Panc1 (cell line): ENCODE results near the gene GREB1. TPM values are rescaled to one million over a fixed set of nuclear protein-coding genes. Genes with fewer than 3 reads are reported as not detected.

Source experiments
- ATAC-seq: fragments of 200-7000 bp; cut with Tn5 transposase; 2 replicates; pipeline ENCODE4 v1.9.1; 2020; ENCODE audit warnings: mild to moderate bottlenecking, moderate library complexity
- BruUV-seq: library from RNA; stranded (reverse); fragments of 400-500 nt; replicated peaks from 2 replicates; lab custom pipeline; 2021; lab: Mats Ljungman, UMichigan
- CTCF ChIA-PET: fragments of 300-600 bp; sonication (Branson Sonifier 250); formaldehyde crosslinking; loops from one replicate; lab custom pipeline; 2022; ENCODE audit warnings: antibody characterized with exemption; lab: Charles Lee
- POLR2A ChIA-PET: fragments of 300-600 bp; sonication (Branson Sonifier 250); formaldehyde crosslinking; loops from one replicate; lab custom pipeline; 2022; ENCODE audit warnings: antibody characterized with exemption; lab: Charles Lee
- DNase-seq: peaks from one replicate; pipeline ENCODE4 v3.0.0-alpha.2; 2010; ENCODE audit warnings: low read depth, low spot score
- H3K27ac ChIP-seq: 2 replicates; pipeline ENCODE4 v1.5.1; 2011; ENCODE audit warnings: mild to moderate bottlenecking, low read length, inconsistent platforms
- H3K27me3 ChIP-seq: fragments of 200-500 bp; sonication (Bioruptor generic); 2 replicates; pipeline ENCODE4 v1.6.0; 2014; ENCODE audit warnings: low read length, inconsistent platforms; ENCODE audit not compliant: control insufficient read depth, insufficient read depth
- H3K36me3 ChIP-seq: fragments of 200-500 bp; sonication (Bioruptor generic); 2 replicates; pipeline ENCODE4 v1.5.1; 2014; ENCODE audit warnings: inconsistent platforms, mild to moderate bottlenecking, low read length, moderate library complexity; ENCODE audit not compliant: control insufficient read depth, insufficient read depth
- H3K4me1 ChIP-seq: 2 replicates; pipeline ENCODE4 v1.5.1; 2011; ENCODE audit warnings: inconsistent platforms, mild to moderate bottlenecking, low read length, moderate library complexity; ENCODE audit not compliant: control insufficient read depth, insufficient read depth
- H3K4me3 ChIP-seq, 2 experiments: 2 replicates each; pipeline ENCODE4 v1.5.1; 2011 to 2012; ENCODE audit warnings: low read depth in 2 of 2, low read length in 2 of 2, mild to moderate bottlenecking in 2 of 2, inconsistent platforms in 1 of 2, moderate library complexity in 1 of 2
- H3K9me3 ChIP-seq: fragments of 200-500 bp; sonication (Bioruptor generic); 2 replicates; pipeline ENCODE4 v1.5.1; 2014; ENCODE audit warnings: low read depth, mild to moderate bottlenecking, inconsistent platforms, low read length, moderate library complexity; ENCODE audit not compliant: control insufficient read depth, insufficient read depth
- CTCF ChIP-seq: fragments of 450-650 bp; IDR thresholded peaks from 2 replicates; pipeline ENCODE4 v1.5.1; 2017; ENCODE audit warnings: mild to moderate bottlenecking
- POLR2AphosphoS5 ChIP-seq: IDR thresholded peaks from 2 replicates; pipeline ENCODE4 v1.6.1; 2012; ENCODE audit warnings: mild to moderate bottlenecking, low read depth, low read length, moderate library complexity
- REST ChIP-seq, 2 experiments: IDR thresholded peaks; 2 replicates each; pipeline ENCODE4 v1.6.1; 2011 to 2012; ENCODE audit warnings: low read depth in 2 of 2, control low read depth in 1 of 2, low read length in 1 of 2, mild to moderate bottlenecking in 1 of 2, moderate library complexity in 1 of 2; ENCODE audit not compliant: insufficient read depth in 1 of 2
- SIN3A ChIP-seq: IDR thresholded peaks from 2 replicates; pipeline ENCODE4 v1.6.1; 2012; ENCODE audit warnings: low read depth, mild to moderate bottlenecking, low read length, moderate library complexity, borderline replicate concordance; ENCODE audit not compliant: insufficient read depth
- TCF7L2 ChIP-seq: IDR thresholded peaks from 2 replicates; pipeline ENCODE4 v1.6.1; 2011; ENCODE audit warnings: mild to moderate bottlenecking, low read depth, low read length, inconsistent platforms
- in situ Hi-C: cut with HindIII; loops from 2 replicates; pipeline ENCODE4 v1.10.0; 2016; ENCODE audit warnings: low sequenced_read_pairs, low pct_unique_long_range_greater_than_20kb
- intact Hi-C: fragments of 100-400 bp; cut with micrococcal nuclease; formaldehyde crosslinking; loops from one replicate; pipeline ENCODE4 v1.10.0; 2022; ENCODE audit not compliant: unreplicated experiment
- total RNA-seq: library from RNA; stranded (reverse); gene quantifications from one replicate; pipeline ENCODE4 v1.2.1, GENCODE V29; 2021; ENCODE audit not compliant: unreplicated experiment

Gene GREB1
- total RNA-seq, 1 experiment from 2014 or later = 0.90 TPM

DNA sequence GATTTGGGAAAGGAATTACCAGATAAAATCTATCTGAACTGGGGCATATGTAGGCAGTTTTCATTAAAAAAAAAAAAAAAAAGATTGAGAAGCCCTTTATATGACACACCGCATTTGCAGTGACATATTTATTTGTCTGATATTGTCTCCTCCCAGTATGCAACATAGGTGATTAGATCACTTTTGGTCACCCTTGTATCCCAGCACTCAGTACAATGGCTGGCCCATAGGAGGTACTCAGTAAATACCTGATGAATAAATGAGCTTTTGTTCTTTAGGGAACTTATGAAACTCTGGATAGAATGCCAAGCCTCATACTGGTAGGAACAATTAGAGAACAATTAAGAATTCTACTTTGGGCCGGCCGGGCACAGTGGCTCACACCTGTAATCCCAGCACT is 45.0 kb upstream of the GREB1 start:
- CTCF ChIA-PET = no interaction called here
- TF ChIP-seq POLR2AphosphoS5 (no peak), TCF7L2 (no peak), SIN3A (no peak), REST (IDR thresholded peaks at IDR 0.05; ENCODE audit: insufficient read depth in 1 of 2, low read depth in 2 of 2, low read length in 1 of 2) (no peak), CTCF (no peak)
- in situ Hi-C loops = no loop called here
- peaks cover 13% of the 10 kb centered on the region for H3K27me3 ChIP-seq
- no peak overlapping the region for H3K27ac ChIP-seq
- no peak for ATAC-seq
- no peak for DNase-seq
- no peaks in the 10 kb centered on the region for H3K4me1 ChIP-seq
- no TSS peak for BruUV-seq
- no peak overlapping the region for H3K4me3 ChIP-seq
- no peaks in the 10 kb centered on the region for H3K9me3 ChIP-seq
- POLR2A ChIA-PET = interaction anchor here (0.7 kb wide), 1 partner anchor 1259 kb away, joined by 14 read pairs; no protein-coding TSS in a partner anchor
- intact Hi-C loops = no loop called here
- no peaks in the 10 kb centered on the region for H3K36me3 ChIP-seq

DNA sequence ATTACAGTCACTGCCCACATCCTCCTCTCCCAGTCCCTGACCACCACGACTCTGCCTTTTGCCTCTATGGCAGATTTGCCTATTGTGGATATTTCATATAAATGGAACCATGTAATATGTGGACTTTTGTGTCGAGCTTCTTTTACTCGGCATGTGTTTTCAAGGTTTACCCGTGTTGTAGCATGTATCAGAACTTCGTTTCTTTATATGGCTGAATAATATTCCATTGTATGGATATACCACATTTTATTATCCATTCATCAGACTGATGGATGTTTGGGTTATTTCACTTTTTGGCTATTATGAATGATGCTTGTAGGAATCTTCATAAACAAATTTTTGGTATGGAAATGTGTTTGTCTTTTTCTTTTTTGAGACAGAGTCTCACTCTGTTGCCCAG is 43.7 kb upstream of the GREB1 start:
- H3K36me3 ChIP-seq = no peaks in the 10 kb centered on the region
- no peak for ATAC-seq
- H3K27me3 ChIP-seq = peaks cover 9% of the 10 kb centered on the region
- no TSS peak for BruUV-seq
- in situ Hi-C loops = no loop called here
- ChIA-PET POLR2A (no interaction called here), CTCF (no interaction called here)
- DNase-seq = no peak
- intact Hi-C loops = no loop called here
- H3K27ac ChIP-seq = no peak overlapping the region
- no peak overlapping the region for H3K4me3 ChIP-seq
- H3K9me3 ChIP-seq = no peaks in the 10 kb centered on the region
- H3K4me1 ChIP-seq = no peaks in the 10 kb centered on the region
- TF ChIP-seq TCF7L2 (no peak), REST (IDR thresholded peaks at IDR 0.05; ENCODE audit: insufficient read depth in 1 of 2, low read depth in 2 of 2, low read length in 1 of 2) (no peak), CTCF (no peak), POLR2AphosphoS5 (no peak), SIN3A (no peak)
